Stimulated activated CD8-positive, alpha-beta memory T cell treated with anti-CD3 and anti-CD28 coated beads, Interleukin-4, amount 100 ng/mL, for 4 hours (primary cell): ENCODE measurements around the gene GPR141.

Source experiments
- DNase-seq, 2 donors: peaks; one replicate each; pipeline ENCODE4 v3.0.0-alpha.2; 2020; ENCODE audit warnings: low read depth in 2 of 2, low spot score in 1 of 2

The GPR141 gene

DNA sequence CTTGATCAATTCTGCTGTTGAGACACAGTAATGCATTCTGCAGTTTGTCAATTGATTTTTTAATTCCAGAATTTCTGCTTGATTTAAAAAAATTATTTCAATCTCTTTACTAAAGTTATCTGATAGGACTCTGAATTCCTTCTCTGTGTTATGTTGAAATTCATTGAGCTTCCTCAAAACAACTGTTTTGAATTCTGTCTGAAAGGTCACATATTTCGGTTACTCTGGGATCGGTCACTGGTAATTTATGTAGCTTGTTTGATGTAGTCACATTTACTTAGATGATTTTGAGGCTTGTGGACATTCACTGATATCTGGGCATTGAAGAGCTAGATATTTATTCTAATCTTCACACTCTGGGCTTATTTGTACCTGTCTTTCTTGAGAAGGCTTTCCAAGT, 97.6 kb downstream of the GPR141 start:
- DNase-seq, result no peak

DNA sequence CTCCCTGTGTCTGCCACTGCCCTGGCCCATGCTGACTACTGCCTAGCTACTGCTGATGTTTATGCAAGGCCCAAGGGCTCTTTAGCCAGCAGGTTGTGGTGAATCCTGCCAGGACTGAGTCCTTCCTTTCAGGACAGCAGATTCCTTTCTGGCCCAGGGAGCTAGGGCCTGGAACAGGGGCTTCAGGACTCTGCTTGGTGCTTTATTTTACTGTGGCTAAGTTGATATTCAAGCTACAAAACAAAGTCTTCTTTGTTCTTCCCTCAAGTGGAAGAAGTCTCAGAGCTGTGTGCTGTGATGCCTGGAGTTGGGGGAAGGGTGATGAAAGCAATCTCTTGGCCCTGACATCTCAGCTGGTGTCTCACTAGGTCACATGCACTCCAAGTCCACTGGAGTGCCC, 98.6 kb downstream of the GPR141 start:
- DNase-seq, result no peak

DNA sequence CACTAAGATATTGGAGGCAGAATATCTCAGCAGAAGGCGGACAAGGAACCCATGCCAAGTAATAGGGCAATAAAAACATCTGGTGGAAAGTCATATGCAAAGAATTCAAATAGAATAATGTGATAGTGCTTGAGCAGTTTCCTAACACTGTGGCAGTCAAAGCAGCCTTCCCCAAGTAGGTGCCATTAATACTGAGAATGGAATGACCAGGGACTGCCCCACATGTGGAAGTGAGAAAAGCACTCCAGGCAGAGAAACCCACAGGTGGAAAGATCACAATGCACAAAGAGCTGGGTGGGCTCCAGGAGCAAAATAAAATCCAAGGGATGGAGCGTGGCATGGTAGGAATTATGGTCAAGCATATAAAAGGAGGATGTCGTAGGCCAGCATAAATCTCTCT, 100.4 kb downstream of the GPR141 start:
- no peak for DNase-seq

DNA sequence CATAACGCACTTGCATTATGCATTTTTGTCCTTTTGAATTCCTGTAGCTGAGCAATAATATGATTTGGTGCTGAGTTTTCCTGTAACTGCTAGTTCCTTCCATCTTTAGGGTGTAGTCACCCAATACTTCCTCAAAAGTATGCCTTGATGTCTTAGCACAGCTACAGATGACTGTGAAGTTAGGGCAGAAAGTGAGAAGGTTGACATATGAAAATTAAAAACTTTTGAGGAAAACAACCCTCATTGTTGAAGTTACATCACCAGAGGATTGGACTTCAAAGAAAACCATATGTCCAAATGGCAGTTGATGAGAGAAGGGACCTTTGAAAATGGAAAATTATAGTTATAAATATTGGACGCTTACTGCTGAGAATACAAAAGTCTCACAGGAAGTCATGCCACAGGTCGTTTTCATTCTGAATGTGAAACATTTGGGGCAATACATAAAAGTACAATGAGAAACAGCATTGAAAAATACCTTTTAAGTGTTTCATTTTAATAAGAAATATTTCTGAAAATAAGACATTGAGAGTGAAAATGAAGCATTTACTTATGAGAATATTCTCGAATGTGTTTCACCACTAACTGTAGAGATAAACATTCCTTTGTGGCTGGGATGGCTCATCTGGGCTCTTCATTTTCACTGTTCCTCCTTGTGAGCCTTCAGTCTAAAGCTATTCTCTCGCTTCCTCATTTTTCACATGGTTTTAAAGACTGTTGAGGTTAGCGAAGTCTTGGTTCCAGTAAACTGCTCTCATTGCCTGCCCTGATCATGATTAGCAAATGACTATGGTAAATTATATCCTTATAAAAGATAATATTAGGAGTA, 103.4 kb downstream of the GPR141 start:
- no peak for DNase-seq
